CD14-positive monocyte (primary cell): ENCODE data around the gene ST8SIA6. TPM values are rescaled to one million over a fixed set of nuclear protein-coding genes. Genes with fewer than 3 reads are reported as not detected.
A peak's percentile ranks its signal among the peaks of the same experiment; 100 is the strongest.

Experiments
- DNase-seq, 3 donors: peaks; one replicate each; pipeline ENCODE4 v3.0.0-alpha.2; 2011 to 2022
- H2AFZ ChIP-seq: 2 replicates; pipeline ENCODE4 v1.6.0; 2012; ENCODE audit warnings: mild to moderate bottlenecking, low read depth, low read length, inconsistent platforms; ENCODE audit not compliant: insufficient read depth, poor library complexity, severe bottlenecking
- H3K27ac ChIP-seq, 2 donors: 1 replicate in 1 of 2; 2 replicates in 1 of 2; pipeline ENCODE4 v1.5.1; 2012 to 2013; ENCODE audit warnings: low read length in 2 of 2, control low read depth in 1 of 2, inconsistent platforms in 1 of 2, low read depth in 1 of 2, mild to moderate bottlenecking in 1 of 2
- H3K27me3 ChIP-seq, 2 donors: one replicate each; pipeline versions ENCODE4 v1.6.0 to v1.6.1; 2011 to 2013; ENCODE audit warnings: low read length in 2 of 2; ENCODE audit not compliant: control insufficient read depth in 2 of 2, insufficient read depth in 2 of 2
- H3K36me3 ChIP-seq, 2 donors: replicated peaks in 1 of 2; 1 replicate in 1 of 2; 2 replicates in 1 of 2; pipeline versions ENCODE4 v1.5.1 to v1.6.1; 2012 to 2013; ENCODE audit warnings: low read length in 2 of 2, control low read depth in 1 of 2, inconsistent platforms in 1 of 2, mild to moderate bottlenecking in 1 of 2; ENCODE audit not compliant: insufficient read depth in 2 of 2, control insufficient read depth in 1 of 2
- H3K4me1 ChIP-seq, 2 donors: 1 replicate in 1 of 2; 2 replicates in 1 of 2; pipeline versions ENCODE4 v1.5.1 to v1.6.1; 2012 to 2013; ENCODE audit warnings: low read length in 2 of 2, control low read depth in 1 of 2, inconsistent platforms in 1 of 2, mild to moderate bottlenecking in 1 of 2, moderate library complexity in 1 of 2; ENCODE audit not compliant: insufficient read depth in 2 of 2, control insufficient read depth in 1 of 2
- H3K4me2 ChIP-seq: replicated peaks from 2 replicates; pipeline ENCODE3; 2012; ENCODE audit warnings: low read length, moderate library complexity, mild to moderate bottlenecking; ENCODE audit not compliant: poor library complexity, severe bottlenecking; ENCODE audit errors: extremely low read depth
- H3K4me3 ChIP-seq, 3 experiments: fragments of 200-600 bp in 1 of 3; sonication (generic) in 1 of 3; replicated peaks in 1 of 3; 1 replicate in 2 of 3; 2 replicates in 1 of 3; pipeline ENCODE4 v1.5.1; 2011 to 2013; ENCODE audit warnings: low read length in 3 of 3, mild to moderate bottlenecking in 3 of 3, control low read depth in 2 of 3, low read depth in 2 of 3, inconsistent platforms in 1 of 3, moderate library complexity in 1 of 3
- H3K79me2 ChIP-seq: 2 replicates; pipeline ENCODE4 v1.6.0; 2012; ENCODE audit warnings: mild to moderate bottlenecking, control low read depth, inconsistent platforms, low read length, moderate library complexity; ENCODE audit not compliant: insufficient read depth
- H3K9ac ChIP-seq: 2 replicates; pipeline ENCODE4 v1.6.0; 2017; ENCODE audit warnings: low read length, mild to moderate bottlenecking; ENCODE audit not compliant: insufficient read depth, poor library complexity, severe bottlenecking
- H3K9me3 ChIP-seq, 2 donors: replicated peaks in 1 of 2; 1 replicate in 1 of 2; 2 replicates in 1 of 2; pipeline versions ENCODE4 v1.5.1 to v1.6.1; 2012 to 2013; ENCODE audit warnings: low read length in 2 of 2, control low read depth in 1 of 2; ENCODE audit not compliant: control insufficient read depth in 1 of 2, insufficient read depth in 1 of 2
- H4K20me1 ChIP-seq: 2 replicates; pipeline ENCODE4 v1.6.0; 2012; ENCODE audit warnings: mild to moderate bottlenecking, low read length, control low read depth, moderate library complexity; ENCODE audit not compliant: insufficient read depth
- H3K27ac Mint-ChIP-seq, 7 donors: one replicate each; pipeline ENCODE4 v1.8.0; 2020; ENCODE audit warnings: mild to moderate bottlenecking in 7 of 7, mixed read lengths in 7 of 7, moderate library complexity in 6 of 7, inconsistent platforms in 2 of 7
- H3K27me3 Mint-ChIP-seq, 3 donors: one replicate each; pipeline ENCODE4 v1.8.0; 2021 to 2022; ENCODE audit warnings: low read depth in 3 of 3, mild to moderate bottlenecking in 3 of 3, mixed read lengths in 3 of 3, moderate library complexity in 3 of 3, inconsistent platforms in 1 of 3
- H3K36me3 Mint-ChIP-seq, 2 donors: one replicate each; pipeline ENCODE4 v1.8.0; 2020; ENCODE audit warnings: mixed read lengths in 2 of 2, inconsistent platforms in 1 of 2, mild to moderate bottlenecking in 1 of 2
- H3K4me1 Mint-ChIP-seq: one replicate; pipeline ENCODE4 v1.8.0; 2020; ENCODE audit warnings: mild to moderate bottlenecking, mixed read lengths
- H3K4me3 Mint-ChIP-seq, 2 donors: one replicate each; pipeline ENCODE4 v1.8.0; 2020; ENCODE audit warnings: mild to moderate bottlenecking in 2 of 2, mixed read lengths in 2 of 2, moderate library complexity in 1 of 2
- H3K9me3 Mint-ChIP-seq, 7 donors: one replicate each; pipeline ENCODE4 v1.8.0; 2020 to 2022; ENCODE audit warnings: mixed read lengths in 7 of 7, mild to moderate bottlenecking in 6 of 7, moderate library complexity in 6 of 7, inconsistent platforms in 2 of 7
- WGBS: methylation state at CpG from one replicate; pipeline ENCODE4 v1.1.5; 2013; ENCODE audit warnings: missing lambda C conversion rate; ENCODE audit not compliant: insufficient coverage; 5-methylcytosine and 5-hydroxymethylcytosine counted together
- intact Hi-C, 2 donors: fragments of 100-400 bp; cut with micrococcal nuclease; formaldehyde crosslinking; loops; one replicate each; pipeline versions ENCODE4 v1.15.0 to v1.15.1; 2023
- polyA plus RNA-seq, 3 donors: library from polyadenylated mRNA; depleted of rRNA in 1 of 3; unstranded in 2 of 3; stranded (reverse) in 1 of 3; fragments of 300-500 nt in 2 of 3; fragments of >200 nt in 1 of 3; fragmentation: Illumina TruSeq in 2 of 3; gene quantifications; 1 replicate in 2 of 3; 2 replicates in 1 of 3; pipeline ENCODE4 v1.2.3, GENCODE V29; 2012 to 2021
- TF ChIP-seq, protein P1 (sequence below): fragments of 200-600 bp; IDR thresholded peaks from one replicate; pipeline ENCODE4 v1.8.0; 2022; ENCODE audit warnings: antibody characterized with exemption, mild to moderate bottlenecking

The ST8SIA6 gene
- polyA plus RNA-seq, 3 donors = 0.11 TPM; not detected in 2

DNA sequence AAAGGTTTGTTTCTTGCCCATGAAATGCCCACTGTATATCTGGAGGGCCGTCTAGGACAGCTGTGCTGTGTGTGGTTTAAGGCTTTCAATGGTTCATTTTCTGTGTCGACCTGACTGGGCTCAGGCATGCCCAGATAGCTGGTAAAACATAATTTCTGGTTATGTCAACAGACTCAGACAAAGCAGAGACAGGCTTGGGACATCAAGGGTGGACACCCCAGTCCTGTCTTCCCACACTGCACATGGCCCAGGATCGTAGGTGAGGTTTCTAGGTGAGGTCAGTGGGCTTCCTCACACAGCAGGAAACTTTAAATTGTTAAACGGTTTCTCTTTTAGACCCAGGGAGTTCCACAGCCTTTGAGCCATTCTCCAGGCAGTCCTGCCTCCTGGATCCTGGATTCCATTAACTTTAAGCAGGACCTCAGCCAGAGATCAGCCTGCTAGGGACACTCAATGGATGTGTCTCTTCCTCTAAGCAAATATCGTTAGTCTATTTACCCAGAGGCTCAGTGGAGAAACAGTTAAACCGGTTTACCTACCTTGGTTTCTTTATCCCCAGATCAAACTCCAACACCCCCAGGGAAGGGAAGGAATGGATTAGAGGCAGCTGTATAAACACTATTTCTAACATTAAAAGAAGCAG is 66.4 kb downstream of the ST8SIA6 start:
- no peaks in the 10 kb centered on the region for H3K4me1 ChIP-seq
- H3K9me3 ChIP-seq = peaks cover 12 to 19% of the 10 kb centered on the region in 2 donors
- no peak overlapping the region for H3K27ac ChIP-seq
- H3K9me3 Mint-ChIP-seq = peaks cover 9 to 21% (median 14%) of the 10 kb centered on the region in 7 donors
- TF ChIP-seq, protein P1, sequence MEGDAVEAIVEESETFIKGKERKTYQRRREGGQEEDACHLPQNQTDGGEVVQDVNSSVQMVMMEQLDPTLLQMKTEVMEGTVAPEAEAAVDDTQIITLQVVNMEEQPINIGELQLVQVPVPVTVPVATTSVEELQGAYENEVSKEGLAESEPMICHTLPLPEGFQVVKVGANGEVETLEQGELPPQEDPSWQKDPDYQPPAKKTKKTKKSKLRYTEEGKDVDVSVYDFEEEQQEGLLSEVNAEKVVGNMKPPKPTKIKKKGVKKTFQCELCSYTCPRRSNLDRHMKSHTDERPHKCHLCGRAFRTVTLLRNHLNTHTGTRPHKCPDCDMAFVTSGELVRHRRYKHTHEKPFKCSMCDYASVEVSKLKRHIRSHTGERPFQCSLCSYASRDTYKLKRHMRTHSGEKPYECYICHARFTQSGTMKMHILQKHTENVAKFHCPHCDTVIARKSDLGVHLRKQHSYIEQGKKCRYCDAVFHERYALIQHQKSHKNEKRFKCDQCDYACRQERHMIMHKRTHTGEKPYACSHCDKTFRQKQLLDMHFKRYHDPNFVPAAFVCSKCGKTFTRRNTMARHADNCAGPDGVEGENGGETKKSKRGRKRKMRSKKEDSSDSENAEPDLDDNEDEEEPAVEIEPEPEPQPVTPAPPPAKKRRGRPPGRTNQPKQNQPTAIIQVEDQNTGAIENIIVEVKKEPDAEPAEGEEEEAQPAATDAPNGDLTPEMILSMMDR = no peak
- no peak for DNase-seq
- no peaks in the 10 kb centered on the region for H3K36me3 ChIP-seq
- H3K4me3 ChIP-seq = no peak overlapping the region
- no peak overlapping the region for H2AFZ ChIP-seq
- no peaks in the 10 kb centered on the region for H3K4me1 Mint-ChIP-seq
- no peak overlapping the region for H3K9ac ChIP-seq
- H3K4me3 Mint-ChIP-seq = no peak overlapping the region
- H3K27me3 ChIP-seq = no peaks in the 10 kb centered on the region
- no peaks in the 10 kb centered on the region for H3K79me2 ChIP-seq
- intact Hi-C loops = no loop called here
- H4K20me1 ChIP-seq = no peaks in the 10 kb centered on the region
- peaks cover 0 to 3% (median 0%) of the 10 kb centered on the region in 3 donors for H3K27me3 Mint-ChIP-seq
- peak overlapping the region in 1 of 7 donors; percentile 30 for H3K27ac Mint-ChIP-seq
- no peak overlapping the region for H3K4me2 ChIP-seq
- 100% methylated on average over 3 of the region's 6 CpGs for WGBS
- H3K36me3 Mint-ChIP-seq = no peaks in the 10 kb centered on the region

DNA sequence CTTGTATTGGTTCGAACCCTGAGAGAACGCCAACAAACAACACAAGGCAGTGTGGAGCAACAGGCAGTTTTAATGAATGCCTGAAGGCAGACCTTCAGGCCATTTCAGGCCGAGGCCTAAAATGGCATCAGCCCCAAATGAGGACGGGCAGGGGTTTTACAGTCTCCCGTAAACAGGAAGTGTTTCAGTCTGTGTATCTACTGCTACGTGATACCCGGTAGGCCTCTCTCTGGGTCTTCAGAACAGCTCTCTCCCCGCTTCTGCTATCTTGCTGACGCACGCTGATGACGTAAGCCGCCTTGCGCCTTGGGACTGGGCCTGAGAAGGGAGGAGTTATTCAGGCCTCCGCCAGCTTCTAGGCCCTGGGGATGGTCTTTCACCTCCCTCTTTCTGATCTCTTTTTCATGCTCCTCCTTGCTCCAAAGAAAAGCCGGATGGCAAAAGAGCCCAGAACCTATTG is 67.7 kb downstream of the ST8SIA6 start:
- H3K36me3 ChIP-seq = no peaks in the 10 kb centered on the region
- Mint-ChIP-seq H3K36me3 (no peaks in the 10 kb centered on the region), H3K4me1 (no peaks in the 10 kb centered on the region), H3K9me3 (peaks cover 7 to 21% (median 14%) of the 10 kb centered on the region in 7 donors), H3K27ac (no peak overlapping the region), H3K27me3 (peaks cover 0 to 3% (median 0%) of the 10 kb centered on the region in 3 donors), H3K4me3 (peak overlapping the region in 1 of 2 donors; percentile 41)
- intact Hi-C loops = no loop called here
- no peak overlapping the region for H3K4me3 ChIP-seq
- H3K79me2 ChIP-seq = no peaks in the 10 kb centered on the region
- TF ChIP-seq, protein P1 = no peak
- WGBS = 94% methylated on average over 9 of the region's 15 CpGs
- H3K9me3 ChIP-seq = peaks cover 12 to 19% of the 10 kb centered on the region in 2 donors
- no peak for DNase-seq
- no peak overlapping the region for H3K27ac ChIP-seq
- no peak overlapping the region for H2AFZ ChIP-seq
- no peaks in the 10 kb centered on the region for H3K4me1 ChIP-seq
- no peaks in the 10 kb centered on the region for H3K27me3 ChIP-seq
- no peak overlapping the region for H3K4me2 ChIP-seq
- H3K9ac ChIP-seq = no peak overlapping the region
- H4K20me1 ChIP-seq = no peaks in the 10 kb centered on the region
